ENCODE data around the gene GLS. TPM values are rescaled to one million over a fixed set of nuclear protein-coding genes. Genes with fewer than 3 reads are reported as not detected.

Gene GLS
- total RNA-seq, 1 experiment from 2014 or later: 118 TPM

- no peaks in the 10 kb centered on the region for H3K27me3 ChIP-seq
- peaks cover 96% of the 10 kb centered on the region for H3K36me3 ChIP-seq
- H3K9me3 ChIP-seq: no peaks in the 10 kb centered on the region
- DNase-seq: no peak
- no peak overlapping the region for H3K4me3 ChIP-seq
Measured at GRCh38 chr2:190968522-190968921, 87.9 kb downstream of the GLS start.

GRCh38 chr2:190970160-190970559 lies 89.5 kb downstream of the GLS start:
- no peak for DNase-seq
- peaks cover 97% of the 10 kb centered on the region for H3K36me3 ChIP-seq
- H3K9me3 ChIP-seq: no peaks in the 10 kb centered on the region
- no peaks in the 10 kb centered on the region for H3K27me3 ChIP-seq
- H3K4me3 ChIP-seq: no peak overlapping the region

GRCh38 chr2:190970873-190971506 lies 90.4 kb downstream of the GLS start:
- peaks cover 98% of the 10 kb centered on the region for H3K36me3 ChIP-seq
- no peaks in the 10 kb centered on the region for H3K9me3 ChIP-seq
- H3K27me3 ChIP-seq: no peaks in the 10 kb centered on the region

GRCh38 chr2:190972213-190972612 lies 91.6 kb downstream of the GLS start:
- Histone ChIP-seq H3K9me3 (no peaks in the 10 kb centered on the region), H3K4me3 (no peak overlapping the region), H3K36me3 (peaks cover 98% of the 10 kb centered on the region), H3K27me3 (no peaks in the 10 kb centered on the region)
- DNase-seq: no peak

More at GRCh38 chr2:190970873-190971506, 90.4 kb downstream of the GLS start:
- H3K4me3 ChIP-seq: no peak overlapping the region
- no peak for DNase-seq

- H3K9me3 ChIP-seq: no peaks in the 10 kb centered on the region
- H3K4me3 ChIP-seq: no peak overlapping the region
- H3K27me3 ChIP-seq: no peaks in the 10 kb centered on the region
- H3K36me3 ChIP-seq: peaks cover 98% of the 10 kb centered on the region
- no peak for DNase-seq
Measured at GRCh38 chr2:190972846-190973245, 92.2 kb downstream of the GLS start.

GRCh38 chr2:190973262-190973661 lies 92.6 kb downstream of the GLS start:
- no peak overlapping the region for H3K4me3 ChIP-seq
- H3K27me3 ChIP-seq: no peaks in the 10 kb centered on the region
- H3K9me3 ChIP-seq: no peaks in the 10 kb centered on the region
- DNase-seq: no peak
- H3K36me3 ChIP-seq: peaks cover 98% of the 10 kb centered on the region

- H3K27me3 ChIP-seq: no peaks in the 10 kb centered on the region
- no peaks in the 10 kb centered on the region for H3K9me3 ChIP-seq
- no peak overlapping the region for H3K4me3 ChIP-seq
- no peak for DNase-seq
- H3K36me3 ChIP-seq: peaks cover 98% of the 10 kb centered on the region
Measured at GRCh38 chr2:190973726-190974628, 93.4 kb downstream of the GLS start.

- H3K27me3 ChIP-seq: no peaks in the 10 kb centered on the region
- no peak for DNase-seq
- H3K4me3 ChIP-seq: no peak overlapping the region
- H3K36me3 ChIP-seq: peaks cover 98% of the 10 kb centered on the region
- no peaks in the 10 kb centered on the region for H3K9me3 ChIP-seq
Measured at GRCh38 chr2:190974629-190975361, 94.2 kb downstream of the GLS start.

GRCh38 chr2:190976521-190976920 lies 95.9 kb downstream of the GLS start:
- no peak for DNase-seq
- peaks cover 98% of the 10 kb centered on the region for H3K36me3 ChIP-seq
- H3K4me3 ChIP-seq: no peak overlapping the region
- no peaks in the 10 kb centered on the region for H3K9me3 ChIP-seq
- no peaks in the 10 kb centered on the region for H3K27me3 ChIP-seq

- no peaks in the 10 kb centered on the region for H3K27me3 ChIP-seq
- H3K36me3 ChIP-seq: peaks cover 98% of the 10 kb centered on the region
- no peak for DNase-seq
- H3K9me3 ChIP-seq: no peaks in the 10 kb centered on the region
- H3K4me3 ChIP-seq: no peak overlapping the region
Measured at GRCh38 chr2:190977505-190977904, 96.9 kb downstream of the GLS start.

GRCh38 chr2:190978389-190979053 lies 97.9 kb downstream of the GLS start:
- peaks cover 100% of the 10 kb centered on the region for H3K36me3 ChIP-seq
- H3K9me3 ChIP-seq: no peaks in the 10 kb centered on the region
- no peaks in the 10 kb centered on the region for H3K27me3 ChIP-seq
- no peak for DNase-seq
- no peak overlapping the region for H3K4me3 ChIP-seq

GRCh38 chr2:190979906-190980629 lies 99.4 kb downstream of the GLS start:
- Histone ChIP-seq H3K9me3 (no peaks in the 10 kb centered on the region), H3K27me3 (no peaks in the 10 kb centered on the region), H3K36me3 (peaks cover 98% of the 10 kb centered on the region), H3K4me3 (no peak overlapping the region)
- no peak for DNase-seq

GRCh38 chr2:190980630-190981209 lies 100.1 kb downstream of the GLS start:
- no peaks in the 10 kb centered on the region for H3K9me3 ChIP-seq
- peaks cover 98% of the 10 kb centered on the region for H3K36me3 ChIP-seq
- DNase-seq: no peak
- no peaks in the 10 kb centered on the region for H3K27me3 ChIP-seq
- H3K4me3 ChIP-seq: no peak overlapping the region

GRCh38 chr2:190981333-190981732 lies 100.7 kb downstream of the GLS start:
- Histone ChIP-seq H3K27me3 (no peaks in the 10 kb centered on the region), H3K36me3 (peaks cover 98% of the 10 kb centered on the region), H3K4me3 (no peak overlapping the region), H3K9me3 (no peaks in the 10 kb centered on the region)
- DNase-seq: no peak

GRCh38 chr2:190981733-190982132 lies 101.1 kb downstream of the GLS start:
- Histone ChIP-seq H3K36me3 (peaks cover 98% of the 10 kb centered on the region), H3K4me3 (no peak overlapping the region), H3K9me3 (no peaks in the 10 kb centered on the region), H3K27me3 (no peaks in the 10 kb centered on the region)
- DNase-seq: no peak
